Fibroblast of mammary gland (primary cell): ENCODE results near the gene CACNA1F.

Experiments used
- DNase-seq: peaks from one replicate; pipeline ENCODE4 v3.0.0-alpha.2; 2010; ENCODE audit warnings: low read depth
- H3K4me3 ChIP-seq: 2 replicates; pipeline ENCODE4 v1.5.1; 2011; ENCODE audit warnings: low read depth, mild to moderate bottlenecking, low read length, moderate library complexity; ENCODE audit not compliant: control insufficient read depth
- CTCF ChIP-seq: conservative IDR thresholded peaks from 2 replicates; pipeline ENCODE4 v1.5.1; 2011; ENCODE audit warnings: low read depth, low read length, inconsistent platforms; ENCODE audit not compliant: control insufficient read depth, insufficient read depth

The CACNA1F gene

GRCh38 chrX:49244207-49244606, 11.1 kb upstream of the CACNA1F start:
- TF ChIP-seq CTCF, result no peak
- no peak overlapping the region for H3K4me3 ChIP-seq
- DNase-seq, result no peak

- no peak for DNase-seq
- TF ChIP-seq CTCF, result no peak
- H3K4me3 ChIP-seq, result no peak overlapping the region
Measured at GRCh38 chrX:49243166-49243565, 10.0 kb upstream of the CACNA1F start.

- TF ChIP-seq CTCF, result no peak
- no peak overlapping the region for H3K4me3 ChIP-seq
- DNase-seq, result peak; percentile 11
Measured at GRCh38 chrX:49242545-49243066, 9.5 kb upstream of the CACNA1F start.

GRCh38 chrX:49238735-49239134, 5.6 kb upstream of the CACNA1F start:
- DNase-seq, result no peak
- TF ChIP-seq CTCF, result no peak
- H3K4me3 ChIP-seq, result no peak overlapping the region

GRCh38 chrX:49237060-49237459, 3.9 kb upstream of the CACNA1F start:
- no peak for DNase-seq
- TF ChIP-seq CTCF, result no peak
- no peak overlapping the region for H3K4me3 ChIP-seq

- H3K4me3 ChIP-seq, result no peak overlapping the region
- DNase-seq, result no peak
- TF ChIP-seq CTCF, result no peak
Measured at GRCh38 chrX:49233887-49234555, 881 bp upstream of the CACNA1F start.
